Measurements from ENCODE around the gene RHOA.

The RHOA gene

GRCh38 chr3:49453621-49454020, 41.8 kb upstream of the RHOA start:
- TF ChIP-seq, protein P1, sequence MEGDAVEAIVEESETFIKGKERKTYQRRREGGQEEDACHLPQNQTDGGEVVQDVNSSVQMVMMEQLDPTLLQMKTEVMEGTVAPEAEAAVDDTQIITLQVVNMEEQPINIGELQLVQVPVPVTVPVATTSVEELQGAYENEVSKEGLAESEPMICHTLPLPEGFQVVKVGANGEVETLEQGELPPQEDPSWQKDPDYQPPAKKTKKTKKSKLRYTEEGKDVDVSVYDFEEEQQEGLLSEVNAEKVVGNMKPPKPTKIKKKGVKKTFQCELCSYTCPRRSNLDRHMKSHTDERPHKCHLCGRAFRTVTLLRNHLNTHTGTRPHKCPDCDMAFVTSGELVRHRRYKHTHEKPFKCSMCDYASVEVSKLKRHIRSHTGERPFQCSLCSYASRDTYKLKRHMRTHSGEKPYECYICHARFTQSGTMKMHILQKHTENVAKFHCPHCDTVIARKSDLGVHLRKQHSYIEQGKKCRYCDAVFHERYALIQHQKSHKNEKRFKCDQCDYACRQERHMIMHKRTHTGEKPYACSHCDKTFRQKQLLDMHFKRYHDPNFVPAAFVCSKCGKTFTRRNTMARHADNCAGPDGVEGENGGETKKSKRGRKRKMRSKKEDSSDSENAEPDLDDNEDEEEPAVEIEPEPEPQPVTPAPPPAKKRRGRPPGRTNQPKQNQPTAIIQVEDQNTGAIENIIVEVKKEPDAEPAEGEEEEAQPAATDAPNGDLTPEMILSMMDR (IDR thresholded peaks at IDR 0.05; ENCODE audit: borderline replicate concordance, insufficient read depth, low read depth, low read length) = no peak

GRCh38 chr3:49445391-49445790, 33.6 kb upstream of the RHOA start:
- TF ChIP-seq, protein P1 (IDR thresholded peaks at IDR 0.05; ENCODE audit: borderline replicate concordance, insufficient read depth, low read depth, low read length) = no peak
- no peak overlapping the region for H3K4me3 ChIP-seq (ENCODE audit: low read depth, low read length)

More at GRCh38 chr3:49453621-49454020, 41.8 kb upstream of the RHOA start:
- no peak overlapping the region for H3K4me3 ChIP-seq (ENCODE audit: low read depth, low read length)

DNA sequence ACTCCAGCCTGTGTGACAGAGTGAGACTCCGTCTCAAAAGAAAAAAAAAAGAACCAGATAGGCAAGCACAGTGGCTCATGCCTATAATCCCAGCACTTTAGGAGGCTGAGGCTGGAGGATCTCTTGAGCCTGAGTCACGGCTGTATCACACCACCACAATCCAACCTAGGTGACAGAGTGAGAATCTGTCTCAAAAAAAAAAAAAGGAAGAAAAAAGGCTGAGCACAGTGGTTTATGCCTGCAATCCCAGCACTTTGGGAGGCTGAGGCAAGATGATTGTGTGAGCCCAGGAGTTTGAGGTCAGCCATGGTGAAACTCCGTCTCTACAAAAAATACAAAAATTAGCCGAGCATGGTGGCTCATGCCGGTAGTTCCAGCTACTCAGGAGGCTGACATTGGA, 23.0 kb upstream of the RHOA start:
- TF ChIP-seq, protein P1 (IDR thresholded peaks at IDR 0.05; ENCODE audit: borderline replicate concordance, insufficient read depth, low read depth, low read length) = no peak
- no peak overlapping the region for H3K4me3 ChIP-seq (ENCODE audit: low read depth, low read length)

DNA sequence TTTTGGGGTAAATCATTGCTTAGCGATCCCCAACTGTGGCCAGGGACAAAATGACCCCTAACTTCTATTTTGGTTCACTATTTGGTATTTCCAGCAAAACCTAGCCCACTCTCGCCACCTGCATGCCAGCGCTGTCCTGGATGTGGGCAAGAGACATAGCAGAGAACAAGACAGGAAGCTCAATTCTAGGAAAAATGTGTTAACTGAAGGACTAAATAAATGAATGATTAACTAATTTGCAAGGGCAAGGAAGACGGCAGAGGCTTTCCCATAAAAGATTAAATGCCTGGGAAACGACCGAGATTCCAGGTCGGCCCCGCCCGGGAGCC, 16.9 kb upstream of the RHOA start:
- TF ChIP-seq, protein P1 (IDR thresholded peaks at IDR 0.05; ENCODE audit: borderline replicate concordance, insufficient read depth, low read depth, low read length) = no peak
- peak overlapping the region; percentile 50 for H3K4me3 ChIP-seq (ENCODE audit: low read depth, low read length)

GRCh38 chr3:49427586-49427985, 15.8 kb upstream of the RHOA start:
- TF ChIP-seq, protein P1 (IDR thresholded peaks at IDR 0.05; ENCODE audit: borderline replicate concordance, insufficient read depth, low read depth, low read length) = no peak
- no peak overlapping the region for H3K4me3 ChIP-seq (ENCODE audit: low read depth, low read length)

GRCh38 chr3:49424816-49425215, 13.0 kb upstream of the RHOA start:
- no peak overlapping the region for H3K4me3 ChIP-seq (ENCODE audit: low read depth, low read length)
- TF ChIP-seq, protein P1 (IDR thresholded peaks at IDR 0.05; ENCODE audit: borderline replicate concordance, insufficient read depth, low read depth, low read length) = no peak

DNA sequence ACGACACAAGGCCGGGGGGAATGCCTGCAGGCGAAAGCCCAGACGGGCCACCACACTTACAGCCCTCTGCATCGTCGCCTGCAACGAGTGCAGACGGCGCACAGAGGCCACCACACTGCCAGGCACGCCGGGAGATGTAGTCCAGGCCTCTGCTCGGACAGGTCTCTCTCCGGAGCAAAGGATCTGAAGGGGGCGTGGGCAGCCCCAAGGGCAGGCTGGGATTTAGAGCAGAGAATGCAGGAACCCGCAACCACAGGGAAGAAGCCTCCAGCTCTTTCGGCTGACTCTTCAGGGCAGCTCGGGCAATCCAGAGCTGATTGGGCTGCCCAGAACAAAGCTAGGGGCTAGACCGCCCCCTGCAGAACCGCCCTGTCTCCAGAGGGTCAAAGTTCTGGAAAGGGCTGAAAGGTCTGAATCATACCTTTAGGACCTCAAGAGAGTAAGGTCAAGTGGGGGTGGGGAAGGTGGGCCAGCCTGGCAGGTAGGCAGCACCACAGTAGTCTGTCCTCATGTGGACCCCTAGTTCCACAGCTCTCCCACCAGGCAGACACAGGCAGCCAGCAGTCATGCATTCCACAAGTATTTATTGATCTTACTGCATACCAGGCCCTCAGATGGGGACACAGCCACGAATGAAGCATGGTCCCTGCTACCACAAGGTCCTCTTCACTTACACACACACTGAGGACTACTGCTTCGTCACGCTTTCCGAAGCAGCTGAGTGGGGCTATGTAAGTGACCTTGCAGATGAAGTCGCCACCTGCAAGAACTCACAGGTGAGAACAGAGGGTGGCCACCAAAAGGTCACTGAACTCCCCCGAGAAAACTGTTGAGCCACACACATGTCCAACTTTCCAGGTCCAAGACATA, 10.8 kb upstream of the RHOA start, which contains the start of gene AMT:
Gene AMT (minus strand): TSS at position 95 of the 870 bp plus-strand sequence. CDS start 23 bp downstream, at position 72.
- TF ChIP-seq, protein P1 (IDR thresholded peaks at IDR 0.05; ENCODE audit: borderline replicate concordance, insufficient read depth, low read depth, low read length) = no peak

More for the DNA sequence above, 10.8 kb upstream of the RHOA start, which contains the start of gene AMT:
- H3K4me3 ChIP-seq (ENCODE audit: low read depth, low read length) = no peak within 1 kb of the TSS

Measured in GM12875 (cell line).